ENCODE results near the gene GRK3.

GRK3 gene

DNA sequence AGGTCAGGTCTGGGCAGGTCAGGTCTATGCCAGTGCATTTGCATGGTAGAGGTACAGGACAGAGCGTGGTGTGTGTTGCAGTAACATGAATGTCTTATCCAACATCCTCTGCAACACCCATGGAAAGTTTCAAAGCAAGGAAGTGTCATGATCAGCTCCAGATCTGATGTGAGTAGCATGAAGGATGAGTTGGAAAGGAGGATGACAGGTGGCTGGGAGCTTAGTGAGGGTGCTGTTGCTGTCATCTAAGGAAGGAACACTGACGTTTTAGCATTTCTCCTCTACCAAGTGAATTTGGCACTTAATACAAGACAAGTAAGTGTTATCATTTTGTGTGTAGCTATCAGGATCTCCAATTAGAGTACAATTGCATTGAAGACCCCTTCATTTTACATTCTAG lies 65.1 kb downstream of the GRK3 start:
- no peak for DNase-seq

- DNase-seq: no peak
Measured at GRCh38 chr22:25630447-25630846, 66.0 kb downstream of the GRK3 start.

DNA sequence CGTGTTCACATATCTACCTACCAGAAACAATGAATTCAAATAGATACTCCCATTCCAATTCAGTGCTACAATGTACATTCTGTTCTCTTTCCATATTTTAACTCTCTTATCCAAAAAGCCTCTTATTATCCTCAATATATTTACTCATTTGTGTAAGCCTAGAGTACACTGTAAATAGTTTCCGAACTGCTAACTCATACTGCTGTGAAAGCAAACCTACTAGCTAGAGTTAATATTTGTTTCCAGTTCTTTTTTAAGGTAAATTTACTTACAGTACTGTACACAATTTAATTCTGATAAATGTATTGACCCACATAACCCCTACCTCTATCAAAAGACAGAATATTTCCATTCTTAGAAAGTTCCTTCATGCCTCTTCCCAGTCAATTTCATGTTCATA lies 71.8 kb downstream of the GRK3 start:
- no peak for DNase-seq

DNA sequence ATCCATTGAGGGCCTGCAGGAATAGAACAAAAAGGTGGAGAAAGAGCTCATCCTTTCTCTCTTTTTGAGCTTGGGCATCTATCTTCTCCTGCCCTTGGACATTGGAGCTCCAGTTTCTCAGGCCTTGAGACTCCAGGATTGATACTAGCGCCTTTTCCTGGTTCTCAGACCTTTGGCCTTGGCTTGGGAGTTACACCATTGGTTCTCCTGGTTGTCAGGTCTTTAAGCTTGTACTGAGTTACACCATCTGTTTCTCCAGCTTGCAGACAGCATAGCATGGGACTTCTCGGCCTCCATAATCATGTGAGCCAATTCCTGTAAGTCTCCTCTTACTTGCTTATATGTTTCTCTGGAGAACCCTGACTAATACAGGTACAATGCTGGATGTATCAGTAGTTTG lies 72.6 kb downstream of the GRK3 start:
- DNase-seq: no peak

DNA sequence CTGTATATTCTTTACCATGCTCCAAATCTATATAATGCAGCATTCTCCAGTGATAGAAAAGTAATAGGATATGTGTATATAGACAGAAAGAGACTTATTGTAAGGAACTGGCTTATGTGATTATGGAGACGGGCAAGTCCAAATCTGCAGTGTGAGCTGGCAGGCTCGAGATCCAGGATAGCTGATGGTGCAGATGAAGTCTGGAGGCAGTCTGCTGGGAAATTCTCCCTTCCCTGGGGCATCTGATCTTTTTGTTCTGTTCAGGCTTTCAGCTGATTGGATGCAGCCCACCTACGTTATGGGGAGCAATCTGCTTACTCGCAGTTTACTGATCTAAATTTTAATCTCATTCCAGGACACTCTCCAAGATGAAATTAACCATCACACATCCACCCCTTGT lies 73.2 kb downstream of the GRK3 start:
- no peak for DNase-seq

DNA sequence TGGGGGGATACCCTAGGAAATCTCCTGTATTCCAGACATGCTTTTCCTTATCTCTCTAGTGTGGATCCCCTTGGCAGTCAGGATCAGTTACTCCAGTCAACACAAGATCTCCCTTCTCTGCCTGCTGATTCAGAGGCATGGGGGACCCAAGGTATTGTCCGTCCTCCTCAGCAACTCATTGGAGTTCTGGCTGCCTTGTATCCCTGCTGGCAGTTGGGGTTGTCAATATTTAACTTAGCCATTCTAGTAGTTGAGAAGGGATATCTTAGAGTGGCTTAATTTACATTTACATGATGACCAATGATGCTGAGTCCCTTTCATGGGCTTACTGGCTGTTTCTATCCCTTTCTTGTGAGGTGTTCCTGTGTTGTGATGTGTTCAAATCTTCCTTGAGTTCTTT lies 74.2 kb downstream of the GRK3 start:
- DNase-seq: no peak

DNA sequence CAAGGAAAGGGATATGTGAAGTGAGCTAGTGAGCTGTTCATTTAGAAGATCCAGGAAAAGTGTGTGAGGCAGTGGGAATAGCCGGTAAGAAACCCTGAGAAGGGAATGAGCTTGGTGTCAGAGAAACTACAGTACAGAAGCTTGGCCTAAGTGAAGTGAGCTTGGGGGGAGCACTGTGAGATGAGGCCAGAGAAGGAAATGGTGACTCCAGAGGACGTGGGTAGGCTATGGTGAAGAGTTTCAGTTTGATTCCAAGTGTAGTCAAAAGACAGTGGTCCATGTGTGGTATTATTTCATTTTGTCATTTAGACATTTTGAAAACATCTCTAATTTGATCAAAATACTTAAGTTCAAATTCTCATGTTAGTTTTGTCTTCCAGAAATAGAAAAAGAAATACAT lies 77.2 kb downstream of the GRK3 start:
- DNase-seq: no peak

GRCh38 chr22:25643232-25644000 lies 78.9 kb downstream of the GRK3 start:
- DNase-seq: no peak

DNA sequence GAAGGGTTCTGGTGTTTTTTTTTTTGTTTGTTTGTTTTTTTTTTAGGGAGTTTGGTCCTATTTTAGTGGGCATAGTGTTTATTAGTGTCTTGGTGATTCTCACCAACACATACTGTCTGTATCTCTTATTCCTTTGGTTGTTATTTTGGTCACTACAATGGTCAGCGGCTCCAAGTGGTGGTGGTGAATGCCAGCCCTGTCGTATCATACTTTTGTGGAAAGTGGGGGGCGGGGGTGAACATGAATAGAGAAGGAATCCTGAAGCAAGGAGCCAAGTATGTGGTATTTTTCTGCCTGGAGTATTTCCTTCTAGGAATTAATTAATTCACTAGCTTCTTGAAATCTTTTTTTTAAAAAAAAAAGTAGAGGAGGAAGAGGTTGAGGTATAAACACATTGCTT lies 79.6 kb downstream of the GRK3 start:
- no peak for DNase-seq

- no peak for DNase-seq
Measured at GRCh38 chr22:25645266-25645665, 80.8 kb downstream of the GRK3 start.

GRCh38 chr22:25645964-25646363 lies 81.5 kb downstream of the GRK3 start:
- no peak for DNase-seq

GRCh38 chr22:25650833-25651232 lies 86.4 kb downstream of the GRK3 start:
- no peak for DNase-seq

- no peak for DNase-seq
Measured at GRCh38 chr22:25651332-25652085, 87.0 kb downstream of the GRK3 start.

GRCh38 chr22:25654676-25655075 lies 90.2 kb downstream of the GRK3 start:
- DNase-seq: no peak

- no peak for DNase-seq
Measured at GRCh38 chr22:25655371-25655935, 91.0 kb downstream of the GRK3 start.

GRCh38 chr22:25656724-25657123 lies 92.2 kb downstream of the GRK3 start:
- no peak for DNase-seq

GRCh38 chr22:25658633-25659032 lies 94.2 kb downstream of the GRK3 start:
- no peak for DNase-seq

DNA sequence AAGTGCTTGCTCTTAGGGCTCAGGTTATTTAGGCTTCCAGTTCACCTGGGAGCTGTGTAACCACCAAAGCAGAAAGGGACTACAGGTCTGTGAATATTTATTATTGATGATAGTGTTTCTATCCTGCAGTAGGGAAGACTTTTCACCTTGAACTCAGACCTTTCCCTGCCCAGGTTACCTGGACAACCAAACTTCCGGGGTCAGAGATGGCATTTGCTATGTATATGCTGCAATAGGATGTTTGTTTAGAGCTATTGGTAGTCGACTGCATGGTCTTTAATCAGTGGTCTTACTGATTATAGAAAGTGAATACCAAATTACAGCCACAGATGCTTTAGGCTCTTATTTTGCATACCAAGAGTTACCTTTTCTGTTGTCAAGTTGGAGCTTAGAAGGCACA lies 94.9 kb downstream of the GRK3 start:
- no peak for DNase-seq

DNA sequence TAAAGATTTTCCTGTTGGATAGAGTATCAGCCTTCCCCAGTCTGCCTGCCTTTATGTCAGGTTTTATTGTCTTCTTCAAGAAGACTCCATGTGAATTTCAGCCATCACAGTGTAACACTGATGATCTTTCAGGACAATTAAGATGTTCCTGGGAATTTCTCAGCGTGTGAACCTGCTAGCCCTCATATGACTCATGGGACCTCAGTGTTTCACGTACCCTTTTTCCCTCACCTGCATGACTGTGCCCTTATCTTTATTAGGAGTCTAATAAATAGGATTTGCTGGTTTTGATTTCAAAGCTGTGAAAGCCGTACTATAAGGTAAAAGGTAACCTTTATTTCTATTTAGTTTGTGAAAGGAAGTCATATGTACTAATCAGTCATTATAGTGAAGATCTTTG lies 95.9 kb downstream of the GRK3 start:
- DNase-seq: no peak

DNA sequence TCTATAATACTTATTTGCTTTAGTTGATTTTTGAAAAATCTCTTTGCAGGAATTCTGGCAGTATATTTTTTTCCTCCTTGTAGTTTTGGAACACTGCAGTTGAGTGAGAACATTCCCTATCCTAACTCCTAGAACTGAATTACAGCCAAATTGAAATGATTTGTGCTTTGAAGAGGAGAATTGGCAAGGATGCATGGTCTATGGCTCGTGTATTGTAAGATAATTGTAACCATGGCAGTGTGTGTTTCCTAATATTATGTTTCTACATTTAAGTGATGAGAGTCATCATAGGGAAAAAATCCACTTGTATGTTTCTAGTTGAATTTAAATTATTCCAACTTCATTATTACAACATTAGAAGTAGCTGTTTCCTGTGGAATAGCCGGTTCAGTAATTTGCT lies 96.6 kb downstream of the GRK3 start:
- no peak for DNase-seq

DNA sequence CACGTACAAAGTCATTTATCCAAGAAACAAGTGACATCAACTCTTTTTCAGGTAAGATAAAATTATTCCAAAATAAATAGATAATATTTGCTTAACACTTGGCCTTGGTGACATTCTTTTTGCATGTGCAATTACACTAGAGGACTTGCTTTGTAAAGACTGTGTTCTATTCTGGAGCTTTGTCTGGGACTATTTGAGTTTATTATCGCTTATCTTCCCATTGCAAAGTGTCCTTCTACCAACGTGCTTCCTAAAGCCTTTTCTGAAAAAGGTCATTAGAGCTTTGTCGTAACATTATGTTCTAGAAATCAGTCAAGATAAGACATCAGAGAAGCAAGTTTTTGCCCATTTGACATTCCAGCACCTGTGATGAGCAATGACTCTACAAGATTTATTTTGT lies 99.2 kb downstream of the GRK3 start:
- DNase-seq: no peak

- no peak for DNase-seq
Measured at GRCh38 chr22:25666308-25666707, 101.8 kb downstream of the GRK3 start.

DNA sequence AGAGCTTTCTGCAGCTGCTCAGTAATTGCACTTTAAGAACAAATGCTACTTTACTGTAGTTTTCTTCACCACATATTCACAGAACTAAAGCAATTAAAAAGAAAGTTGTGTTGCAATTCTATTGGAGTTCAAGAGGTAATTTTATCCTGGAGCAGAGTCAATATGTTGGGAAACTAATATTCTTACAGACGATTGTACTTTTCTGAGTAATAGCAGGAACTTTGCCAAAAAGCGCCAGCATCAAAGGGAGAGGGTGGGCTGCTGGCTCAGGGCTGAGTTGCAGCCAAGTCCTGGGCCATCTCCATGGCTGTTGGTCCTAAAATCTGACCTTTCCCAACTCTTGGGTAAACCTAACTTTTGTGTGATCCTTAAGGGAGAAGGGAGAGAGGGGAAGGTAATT lies 104.0 kb downstream of the GRK3 start:
- no peak for DNase-seq
